SU-DHL-6 (cell line): ENCODE measurements around the gene CFAP298.

Experiments used
- EZH2phosphoT487 ChIP-seq: fragments of 200-600 bp; sonication (generic), shearing (Covaris generic); conservative IDR thresholded peaks from 2 replicates; pipeline ENCODE4 v1.6.1; 2018; ENCODE audit warnings: mild to moderate bottlenecking, antibody characterized with exemption, low read length, moderate library complexity, mixed read lengths
- TF ChIP-seq, protein P1 (sequence below): fragments of 200-600 bp; sonication (generic); IDR thresholded peaks from one replicate; pipeline ENCODE4 v1.5.1; 2017; ENCODE audit warnings: antibody characterized with exemption, mild to moderate bottlenecking, low read length, moderate library complexity; ENCODE audit not compliant: insufficient read depth, poor library complexity, severe bottlenecking

DNA sequence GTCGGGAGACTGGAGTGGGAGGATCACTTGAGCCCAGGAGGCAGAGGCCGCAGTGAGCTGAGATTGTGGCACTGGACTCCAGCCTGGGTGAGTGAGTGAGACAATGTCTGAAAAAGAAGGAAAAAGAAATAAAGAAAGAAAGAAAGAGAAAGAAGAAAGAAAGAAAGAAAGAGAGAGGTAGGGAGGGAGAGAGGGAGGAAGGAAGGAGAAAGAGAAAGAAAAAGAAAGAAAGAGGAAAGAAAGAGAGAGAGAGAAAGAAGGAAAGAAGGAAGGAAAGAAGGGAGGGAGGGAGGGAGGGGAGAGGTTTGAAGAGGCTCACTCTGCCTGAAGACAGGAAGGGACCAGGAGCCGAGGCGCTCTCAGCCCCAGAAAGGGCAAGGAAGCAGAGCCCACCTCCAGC, 22.0 kb downstream of the CFAP298 start:
- no peak for TF ChIP-seq EZH2phosphoT487
- TF ChIP-seq, protein P1, sequence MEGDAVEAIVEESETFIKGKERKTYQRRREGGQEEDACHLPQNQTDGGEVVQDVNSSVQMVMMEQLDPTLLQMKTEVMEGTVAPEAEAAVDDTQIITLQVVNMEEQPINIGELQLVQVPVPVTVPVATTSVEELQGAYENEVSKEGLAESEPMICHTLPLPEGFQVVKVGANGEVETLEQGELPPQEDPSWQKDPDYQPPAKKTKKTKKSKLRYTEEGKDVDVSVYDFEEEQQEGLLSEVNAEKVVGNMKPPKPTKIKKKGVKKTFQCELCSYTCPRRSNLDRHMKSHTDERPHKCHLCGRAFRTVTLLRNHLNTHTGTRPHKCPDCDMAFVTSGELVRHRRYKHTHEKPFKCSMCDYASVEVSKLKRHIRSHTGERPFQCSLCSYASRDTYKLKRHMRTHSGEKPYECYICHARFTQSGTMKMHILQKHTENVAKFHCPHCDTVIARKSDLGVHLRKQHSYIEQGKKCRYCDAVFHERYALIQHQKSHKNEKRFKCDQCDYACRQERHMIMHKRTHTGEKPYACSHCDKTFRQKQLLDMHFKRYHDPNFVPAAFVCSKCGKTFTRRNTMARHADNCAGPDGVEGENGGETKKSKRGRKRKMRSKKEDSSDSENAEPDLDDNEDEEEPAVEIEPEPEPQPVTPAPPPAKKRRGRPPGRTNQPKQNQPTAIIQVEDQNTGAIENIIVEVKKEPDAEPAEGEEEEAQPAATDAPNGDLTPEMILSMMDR, result no peak
